Right hindlimb (tissue), 1 donor: Measurements from ENCODE around the gene WNT10A.
A peak's percentile ranks its signal among the peaks of the same experiment; 100 is the strongest.

Experiments used
- DNase-seq: peaks from one replicate; pipeline ENCODE4 v3.0.0-alpha.2; 2018

The WNT10A gene

GRCh38 chr2:218878486-218878885, 2.2 kb upstream of the WNT10A start:
- no peak for DNase-seq

GRCh38 chr2:218878926-218879761, 1.5 kb upstream of the WNT10A start:
- peak; percentile 68 for DNase-seq

GRCh38 chr2:218879776-218880101, 913 bp upstream of the WNT10A start:
- DNase-seq = no peak

GRCh38 chr2:218880859-218881594, 375 bp downstream of the WNT10A start:
- no peak for DNase-seq

- no peak for DNase-seq
Measured at GRCh38 chr2:218881744-218882460, 1.2 kb downstream of the WNT10A start.

- DNase-seq = no peak
Measured at GRCh38 chr2:218882461-218882816, 1.8 kb downstream of the WNT10A start.

- no peak for DNase-seq
Measured at GRCh38 chr2:218882866-218883366, 2.3 kb downstream of the WNT10A start.

- DNase-seq = no peak
Measured at GRCh38 chr2:218883491-218884490, 3.1 kb downstream of the WNT10A start.

GRCh38 chr2:218884519-218884918, 3.9 kb downstream of the WNT10A start:
- no peak for DNase-seq

GRCh38 chr2:218885981-218886947, 5.6 kb downstream of the WNT10A start:
- peak; percentile 74 for DNase-seq

- no peak for DNase-seq
Measured at GRCh38 chr2:218887079-218887478, 6.4 kb downstream of the WNT10A start.

- DNase-seq = no peak
Measured at GRCh38 chr2:218888341-218888740, 7.7 kb downstream of the WNT10A start.

- no peak for DNase-seq
Measured at GRCh38 chr2:218889937-218890336, 9.3 kb downstream of the WNT10A start.

- no peak for DNase-seq
Measured at GRCh38 chr2:218890369-218890768, 9.7 kb downstream of the WNT10A start.

GRCh38 chr2:218891275-218892135, 10.9 kb downstream of the WNT10A start:
- no peak for DNase-seq

- peak; percentile 69 for DNase-seq
Measured at GRCh38 chr2:218892693-218893348, 12.2 kb downstream of the WNT10A start.

- no peak for DNase-seq
Measured at GRCh38 chr2:218893349-218894150, 12.9 kb downstream of the WNT10A start.

GRCh38 chr2:218894151-218894879, 13.7 kb downstream of the WNT10A start:
- no peak for DNase-seq
